BJ (cell line): Measurements from ENCODE around the gene MAGED1. TPM values are rescaled to one million over a fixed set of nuclear protein-coding genes. Genes with fewer than 3 reads are reported as not detected.

Source experiments
- CTCF ChIA-PET: fragments of 350-600 bp; formaldehyde crosslinking; extraction: SDS; loops from one replicate; lab custom pipeline; 2021; ENCODE audit warnings: antibody characterized with exemption, inconsistent platforms; lab: Yijun Ruan, JAX
- POLR2A ChIA-PET: fragments of 300-600 bp; sonication (Branson Sonifier 250); formaldehyde crosslinking; extraction: SDS; loops from one replicate; lab custom pipeline; 2021; ENCODE audit warnings: antibody characterized with exemption; lab: Charles Lee
- DNase-seq: peaks from one replicate; pipeline ENCODE4 v3.0.0-alpha.2; 2011; ENCODE audit warnings: low read depth
- H3K27me3 ChIP-seq: 2 replicates; pipeline ENCODE4 v1.6.0; 2011; ENCODE audit warnings: low read length; ENCODE audit not compliant: control insufficient read depth, insufficient read depth
- H3K36me3 ChIP-seq: 2 replicates; pipeline ENCODE4 v1.5.1; 2011; ENCODE audit warnings: low read length; ENCODE audit not compliant: control insufficient read depth, insufficient read depth
- H3K4me3 ChIP-seq: 2 replicates; pipeline ENCODE4 v1.5.1; 2011; ENCODE audit warnings: low read depth, mild to moderate bottlenecking, control low read depth, low read length
- CTCF ChIP-seq: IDR thresholded peaks from 2 replicates; pipeline ENCODE4 v1.5.1; 2011; ENCODE audit warnings: low read depth, mild to moderate bottlenecking, control low read depth, inconsistent platforms, low read length, moderate library complexity; ENCODE audit not compliant: insufficient read depth
- polyA minus RNA-seq: library from RNA; depleted of rRNA, polyadenylated mRNA; stranded (reverse); fragments of >200 nt; gene quantifications from 2 replicates; pipeline ENCODE4 v1.2.3, GENCODE V29; 2011; rRNA and poly(A)+ RNA removed
- polyA plus RNA-seq: library from polyadenylated mRNA; depleted of rRNA; stranded (reverse); fragments of >200 nt; gene quantifications from 2 replicates; pipeline ENCODE4 v1.2.3, GENCODE V29; 2011; rRNA removed

Gene MAGED1, protein sequence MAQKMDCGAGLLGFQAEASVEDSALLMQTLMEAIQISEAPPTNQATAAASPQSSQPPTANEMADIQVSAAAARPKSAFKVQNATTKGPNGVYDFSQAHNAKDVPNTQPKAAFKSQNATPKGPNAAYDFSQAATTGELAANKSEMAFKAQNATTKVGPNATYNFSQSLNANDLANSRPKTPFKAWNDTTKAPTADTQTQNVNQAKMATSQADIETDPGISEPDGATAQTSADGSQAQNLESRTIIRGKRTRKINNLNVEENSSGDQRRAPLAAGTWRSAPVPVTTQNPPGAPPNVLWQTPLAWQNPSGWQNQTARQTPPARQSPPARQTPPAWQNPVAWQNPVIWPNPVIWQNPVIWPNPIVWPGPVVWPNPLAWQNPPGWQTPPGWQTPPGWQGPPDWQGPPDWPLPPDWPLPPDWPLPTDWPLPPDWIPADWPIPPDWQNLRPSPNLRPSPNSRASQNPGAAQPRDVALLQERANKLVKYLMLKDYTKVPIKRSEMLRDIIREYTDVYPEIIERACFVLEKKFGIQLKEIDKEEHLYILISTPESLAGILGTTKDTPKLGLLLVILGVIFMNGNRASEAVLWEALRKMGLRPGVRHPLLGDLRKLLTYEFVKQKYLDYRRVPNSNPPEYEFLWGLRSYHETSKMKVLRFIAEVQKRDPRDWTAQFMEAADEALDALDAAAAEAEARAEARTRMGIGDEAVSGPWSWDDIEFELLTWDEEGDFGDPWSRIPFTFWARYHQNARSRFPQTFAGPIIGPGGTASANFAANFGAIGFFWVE
- polyA plus RNA-seq, result 328 and 428 TPM in 2 replicates
- polyA minus RNA-seq, result 256 and 294 TPM in 2 replicates

GRCh38 chrX:51892921-51893745, at the start of gene MAGED1:
MAGED1 (plus strand) TSS chrX:51893623; CDS start chrX:51894305, 682 bp downstream.
- CTCF ChIA-PET, result no interaction called here

GRCh38 chrX:51847463-51847862, 46.0 kb upstream of the MAGED1 start:
- no peak for DNase-seq
- no peak overlapping the region for H3K4me3 ChIP-seq
- no peak for TF ChIP-seq CTCF
- ChIA-PET CTCF (no interaction called here), POLR2A (no interaction called here)
- H3K36me3 ChIP-seq, result no peaks in the 10 kb centered on the region
- H3K27me3 ChIP-seq, result no peaks in the 10 kb centered on the region

More at GRCh38 chrX:51892921-51893745, at the start of gene MAGED1:
- Histone ChIP-seq H3K4me3 (peak within 1 kb of the TSS; percentile 78), H3K27me3 (no peaks in the 10 kb centered on the region), H3K36me3 (peaks cover 17% of the 10 kb centered on the region)
- DNase-seq, result peak; percentile 78
- no peak for TF ChIP-seq CTCF
- POLR2A ChIA-PET, result interaction anchor here (0.6 kb wide), 2 partner anchors 9 to 19 kb away, joined by 5 read pairs; no protein-coding TSS in a partner anchor

DNA sequence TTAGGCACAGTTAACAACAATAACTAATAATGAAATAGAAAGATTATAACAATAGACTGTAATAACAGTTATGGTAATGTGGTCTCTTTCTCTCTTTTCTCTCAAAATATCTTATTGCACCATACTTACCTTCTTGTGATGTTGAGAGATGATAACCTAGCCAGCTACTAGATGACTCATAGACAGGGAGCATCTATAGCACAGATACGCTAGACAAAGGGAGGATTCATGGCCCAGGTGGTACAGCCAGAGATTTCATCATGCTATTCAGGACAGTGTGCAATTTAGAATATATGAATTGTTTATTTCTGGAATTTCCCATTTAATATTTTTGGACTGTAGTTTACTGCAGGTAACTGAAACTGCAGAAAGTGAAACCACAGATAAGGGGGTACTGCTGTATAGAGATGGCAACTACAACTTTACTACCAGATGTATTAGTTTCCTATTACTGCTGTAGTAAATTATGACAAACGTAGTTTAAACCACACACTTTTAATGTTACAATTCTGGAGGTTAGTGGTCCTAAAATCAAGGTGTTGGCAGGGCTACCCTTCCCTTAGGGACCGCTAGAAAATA, 41.8 kb upstream of the MAGED1 start:
- Histone ChIP-seq H3K36me3 (no peaks in the 10 kb centered on the region), H3K27me3 (no peaks in the 10 kb centered on the region), H3K4me3 (no peak overlapping the region)
- ChIA-PET CTCF (no interaction called here), POLR2A (no interaction called here)
- TF ChIP-seq CTCF, result no peak
- no peak for DNase-seq

DNA sequence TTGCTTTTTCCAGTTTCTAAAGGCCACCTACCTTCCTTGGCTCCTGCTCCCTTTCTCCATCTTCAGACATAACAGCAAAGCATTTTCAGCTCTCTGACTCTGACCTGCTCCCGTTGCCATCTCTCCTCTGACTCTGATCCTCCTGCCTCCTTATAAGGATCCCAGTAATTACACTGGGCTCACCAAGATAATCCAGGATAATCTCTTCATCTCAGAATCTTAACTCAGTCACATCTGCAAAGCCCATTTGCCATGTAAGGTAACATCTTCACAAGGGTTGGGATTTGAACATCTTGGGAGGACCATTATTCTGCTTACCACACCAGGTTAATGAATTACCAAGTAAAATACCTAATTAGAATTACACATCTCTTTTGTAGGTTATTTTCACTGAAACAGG, 41.3 kb upstream of the MAGED1 start:
- CTCF ChIA-PET, result interaction anchor here (1.3 kb wide), 1 partner anchor 9 kb away, joined by 3 read pairs; no protein-coding TSS in a partner anchor
- no peak for TF ChIP-seq CTCF
- no peak overlapping the region for H3K4me3 ChIP-seq
- no peaks in the 10 kb centered on the region for H3K36me3 ChIP-seq
- no peak for DNase-seq
- POLR2A ChIA-PET, result no interaction called here
- H3K27me3 ChIP-seq, result no peaks in the 10 kb centered on the region
